ENCODE data around the gene PIAS1.

DNA sequence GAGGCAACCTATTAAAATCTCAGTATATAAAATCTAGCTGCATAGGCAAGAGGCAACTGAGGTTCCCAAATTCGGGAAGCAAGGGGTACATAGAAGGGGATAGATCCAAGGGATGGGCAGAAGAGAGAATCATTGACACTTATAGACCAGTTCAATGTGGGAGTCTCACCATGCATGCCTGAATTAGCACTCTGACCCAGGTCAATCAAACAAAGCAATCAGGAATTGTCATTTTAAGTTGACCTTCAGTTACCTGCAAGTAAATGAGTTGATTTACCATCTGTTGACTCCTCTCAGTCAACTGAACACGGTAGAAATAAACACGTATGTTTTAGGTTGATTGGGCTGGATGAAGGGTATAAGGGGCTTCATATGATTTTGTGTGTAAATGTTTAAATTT is 33.4 kb upstream of the PIAS1 start:
- TF ChIP-seq CTCF (tag by site-specific recombination; IDR thresholded peaks at IDR 0.05) = no peak
- no peak for TF ChIP-seq ZNF211 (tag by site-specific recombination; IDR thresholded peaks at IDR 0.05; ENCODE audit: low read depth)
- no peak for TF ChIP-seq MYNN (tag by site-specific recombination; IDR thresholded peaks at IDR 0.05; ENCODE audit: borderline replicate concordance)
- TF ChIP-seq ZNF24 (tag by site-specific recombination; IDR thresholded peaks at IDR 0.05) = no peak
- no peak for TF ChIP-seq KLF1 (tag by site-specific recombination; IDR thresholded peaks at IDR 0.05)
- TF ChIP-seq GLI2 (tag by site-specific recombination; IDR thresholded peaks at IDR 0.05; ENCODE audit: borderline replicate concordance, low read depth) = no peak
- no peak for TF ChIP-seq ZNF768 (tag by site-specific recombination; IDR thresholded peaks at IDR 0.05)
- TF ChIP-seq ZNF530 (tag by site-specific recombination; IDR thresholded peaks at IDR 0.05; ENCODE audit: low read depth) = no peak

Measured in HEK293 (cell line).